ENCODE data around the gene UBAC1. TPM values are rescaled to one million over a fixed set of nuclear protein-coding genes. Genes with fewer than 3 reads are reported as not detected.

UBAC1 gene
- total RNA-seq, 4 donors from 2014 or later, result 48.6 to 61.4 (median 55.9) TPM

DNA sequence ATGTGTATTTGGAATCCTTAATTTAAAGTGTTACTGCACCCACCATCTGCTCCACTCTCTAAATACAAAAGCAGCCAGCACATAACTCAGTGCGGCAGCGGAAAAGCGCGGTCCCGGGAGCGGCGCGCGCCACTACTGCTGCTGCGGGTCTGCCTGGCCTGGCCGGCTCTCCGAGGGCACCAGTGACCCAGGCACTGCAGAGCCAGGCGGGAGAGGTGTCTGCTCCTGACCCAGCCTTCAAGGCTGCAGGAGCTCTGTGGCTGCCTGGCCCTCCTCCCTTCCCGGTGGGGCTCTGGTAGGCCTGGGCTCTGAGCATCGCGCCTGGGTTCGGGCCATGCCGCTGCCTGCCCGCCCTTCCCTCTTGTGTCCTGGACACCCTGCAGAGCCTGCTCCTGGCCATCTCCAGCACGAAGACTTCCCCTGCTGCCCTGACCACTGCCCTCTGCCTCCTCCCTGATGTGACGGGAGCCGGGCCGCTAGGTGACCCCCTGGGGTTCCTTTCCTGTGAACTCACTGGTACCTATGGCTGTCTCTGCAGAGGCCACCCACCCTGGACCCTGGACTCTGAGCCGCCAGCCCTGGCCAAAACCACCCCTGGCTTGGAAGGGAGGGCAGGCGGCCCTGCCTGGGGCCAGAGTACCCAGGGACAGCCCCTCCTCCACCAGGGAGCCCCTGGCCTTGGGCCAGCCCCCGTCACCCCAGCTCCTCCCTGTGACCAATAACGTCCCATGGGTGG lies 32.8 kb upstream of the UBAC1 start:
- H3K36me3 ChIP-seq, result no peaks in the 10 kb centered on the region
- H3K27me3 ChIP-seq, result no peaks in the 10 kb centered on the region
- peak overlapping the region; percentile 80 to 96 (median 86) for H3K27ac ChIP-seq
- peaks cover 0 to 62% (median 42%) of the 10 kb centered on the region in 4 donors for H3K4me1 ChIP-seq
- no peaks in the 10 kb centered on the region for H3K9me3 ChIP-seq
- DNase-seq (ENCODE audit: low spot score in 2 of 2), result no peak
- 83 to 86% methylated on average over 15 to 21 of the region's 27 CpGs for WGBS, 2 donors
- no peak overlapping the region for H3K4me3 ChIP-seq
- TF ChIP-seq, protein P1, sequence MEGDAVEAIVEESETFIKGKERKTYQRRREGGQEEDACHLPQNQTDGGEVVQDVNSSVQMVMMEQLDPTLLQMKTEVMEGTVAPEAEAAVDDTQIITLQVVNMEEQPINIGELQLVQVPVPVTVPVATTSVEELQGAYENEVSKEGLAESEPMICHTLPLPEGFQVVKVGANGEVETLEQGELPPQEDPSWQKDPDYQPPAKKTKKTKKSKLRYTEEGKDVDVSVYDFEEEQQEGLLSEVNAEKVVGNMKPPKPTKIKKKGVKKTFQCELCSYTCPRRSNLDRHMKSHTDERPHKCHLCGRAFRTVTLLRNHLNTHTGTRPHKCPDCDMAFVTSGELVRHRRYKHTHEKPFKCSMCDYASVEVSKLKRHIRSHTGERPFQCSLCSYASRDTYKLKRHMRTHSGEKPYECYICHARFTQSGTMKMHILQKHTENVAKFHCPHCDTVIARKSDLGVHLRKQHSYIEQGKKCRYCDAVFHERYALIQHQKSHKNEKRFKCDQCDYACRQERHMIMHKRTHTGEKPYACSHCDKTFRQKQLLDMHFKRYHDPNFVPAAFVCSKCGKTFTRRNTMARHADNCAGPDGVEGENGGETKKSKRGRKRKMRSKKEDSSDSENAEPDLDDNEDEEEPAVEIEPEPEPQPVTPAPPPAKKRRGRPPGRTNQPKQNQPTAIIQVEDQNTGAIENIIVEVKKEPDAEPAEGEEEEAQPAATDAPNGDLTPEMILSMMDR (IDR thresholded peaks at IDR 0.05), result no peak
- TF ChIP-seq POLR2A (IDR thresholded peaks at IDR 0.05), result no peak
- no peak for TF ChIP-seq EP300 (IDR thresholded peaks at IDR 0.05)

DNA sequence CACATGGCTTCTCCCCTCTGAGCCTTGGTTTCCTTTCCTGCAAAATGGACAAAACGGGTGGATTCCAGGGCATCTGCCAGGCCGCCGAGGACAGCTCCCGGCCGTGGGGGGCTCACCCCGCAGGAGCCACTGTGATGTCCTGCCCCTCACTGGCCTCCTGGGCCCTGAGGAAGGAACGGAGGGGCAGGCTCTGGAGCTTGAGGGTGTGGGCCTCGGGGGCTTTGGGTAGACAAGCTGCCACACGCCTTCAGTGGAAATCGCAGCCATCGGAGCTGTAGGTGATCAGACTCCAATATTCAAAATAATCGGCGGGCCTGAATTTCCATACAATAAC lies 32.2 kb upstream of the UBAC1 start:
- TF ChIP-seq, protein P1 (IDR thresholded peaks at IDR 0.05), result no peak
- TF ChIP-seq POLR2A (IDR thresholded peaks at IDR 0.05), result no peak
- no peak for TF ChIP-seq EP300 (IDR thresholded peaks at IDR 0.05)
- 58 to 60% methylated on average over 7 to 13 of the region's 13 CpGs for WGBS, 2 donors
- no peaks in the 10 kb centered on the region for H3K36me3 ChIP-seq
- DNase-seq (ENCODE audit: low spot score in 2 of 2), result no peak
- peaks cover 0 to 63% (median 42%) of the 10 kb centered on the region in 4 donors for H3K4me1 ChIP-seq
- H3K27ac ChIP-seq, result peak overlapping the region; percentile 80 to 96 (median 86)
- H3K27me3 ChIP-seq, result no peaks in the 10 kb centered on the region
- H3K4me3 ChIP-seq, result peak overlapping the region in 1 of 4 donors; percentile 39
- H3K9me3 ChIP-seq, result no peaks in the 10 kb centered on the region

DNA sequence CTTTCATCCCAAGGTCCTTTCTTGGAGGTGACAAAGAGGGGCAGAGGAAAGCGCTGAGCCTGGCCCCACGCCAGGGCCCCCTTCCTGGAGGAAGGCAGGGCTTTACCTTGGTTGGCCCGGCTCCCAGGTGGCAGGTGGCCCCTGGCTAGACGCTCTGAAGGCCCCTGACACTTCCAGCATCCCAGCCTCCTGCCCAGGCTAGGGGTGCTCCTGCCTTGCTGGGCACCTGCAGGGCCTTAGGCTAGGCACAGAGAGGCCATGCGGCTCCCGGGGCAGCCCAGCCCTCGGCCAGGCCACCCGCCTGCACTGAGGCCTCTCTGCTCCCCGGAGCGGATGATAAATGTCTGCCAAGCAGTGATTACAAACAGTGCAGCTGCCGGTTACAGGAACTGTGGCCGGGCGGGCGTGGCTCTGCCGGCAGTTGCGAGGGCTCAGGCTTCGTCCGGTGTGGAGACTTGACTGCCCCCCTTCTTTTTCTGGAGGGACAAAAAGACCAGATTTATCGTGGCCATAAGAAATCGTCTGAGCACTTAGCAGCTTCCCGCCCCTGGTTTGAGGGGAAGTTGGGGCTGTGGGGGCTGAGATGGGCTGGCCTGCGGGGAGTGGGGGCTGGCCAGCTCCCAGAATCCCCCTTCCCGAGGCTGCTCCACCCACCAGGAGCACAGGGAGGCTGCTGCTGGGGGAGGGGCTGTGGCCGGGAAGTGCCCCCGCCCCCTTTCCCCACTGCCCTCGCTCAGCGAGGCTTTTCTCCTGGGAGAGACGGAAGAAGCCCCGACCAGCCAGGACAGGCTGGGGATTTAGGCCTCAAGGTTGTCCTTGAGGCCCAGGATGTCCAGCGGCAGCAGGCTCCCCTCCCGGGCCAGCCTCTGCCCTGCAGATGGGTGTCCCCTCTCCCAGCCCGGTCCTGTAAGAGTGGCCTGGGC lies 31.6 kb upstream of the UBAC1 start:
- no peaks in the 10 kb centered on the region for H3K27me3 ChIP-seq
- H3K9me3 ChIP-seq, result no peaks in the 10 kb centered on the region
- H3K4me1 ChIP-seq, result peaks cover 0 to 63% (median 42%) of the 10 kb centered on the region in 4 donors
- WGBS, 2 donors, result 6 to 11% methylated on average over 19 to 22 of the region's 32 CpGs
- peak; percentile 69 for DNase-seq (ENCODE audit: low spot score in 2 of 2)
- TF ChIP-seq POLR2A (IDR thresholded peaks at IDR 0.05) (no peak), EP300 (IDR thresholded peaks at IDR 0.05) (peak; percentile 12 to 73)
- TF ChIP-seq, protein P1 (IDR thresholded peaks at IDR 0.05), result peak in 1 of 5 experiments; percentile 14
- peak overlapping the region; percentile 5 to 39 (median 22) for H3K4me3 ChIP-seq
- no peaks in the 10 kb centered on the region for H3K36me3 ChIP-seq
- H3K27ac ChIP-seq, result peak overlapping the region; percentile 80 to 96 (median 86)

DNA sequence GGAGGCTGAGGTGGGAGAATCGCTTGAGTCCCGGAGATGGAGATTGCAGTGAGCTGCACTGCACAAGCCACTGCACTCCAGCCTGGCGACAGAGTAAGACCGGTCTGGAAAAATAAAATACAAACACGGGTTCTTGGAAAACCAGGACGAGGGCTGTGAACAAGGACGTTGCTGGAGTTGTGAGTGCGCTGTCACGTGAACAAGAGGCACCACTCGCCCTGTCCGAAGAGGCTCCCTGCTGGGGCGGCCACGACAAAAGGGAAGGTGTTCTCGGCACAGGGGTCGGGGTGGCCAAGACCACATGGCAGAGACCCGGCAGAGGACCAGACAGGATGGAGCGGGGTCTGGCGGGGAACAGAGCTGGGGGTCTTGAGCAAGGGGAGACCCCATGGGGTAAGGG lies 30.6 kb upstream of the UBAC1 start:
- 89% methylated on average over 18 of the region's 18 CpGs for WGBS, 2 donors
- TF ChIP-seq, protein P1 (IDR thresholded peaks at IDR 0.05), result no peak
- TF ChIP-seq EP300 (IDR thresholded peaks at IDR 0.05) (no peak), POLR2A (IDR thresholded peaks at IDR 0.05) (no peak)
- H3K27ac ChIP-seq, result peak overlapping the region in 3 of 4 donors; percentile 80 to 96 (median 91)

More for the DNA sequence above, 30.6 kb upstream of the UBAC1 start:
- Histone ChIP-seq H3K27me3 (no peaks in the 10 kb centered on the region), H3K4me1 (peaks cover 0 to 64% (median 42%) of the 10 kb centered on the region in 4 donors), H3K9me3 (no peaks in the 10 kb centered on the region), H3K36me3 (no peaks in the 10 kb centered on the region), H3K4me3 (no peak overlapping the region)
- DNase-seq (ENCODE audit: low spot score in 2 of 2), result no peak
